Hematopoietic multipotent progenitor cell treated with erythropoietin and hydrocortisone succinate and interleukin-3 and kit ligand, for 17 days (in vitro differentiated cells): ENCODE data around the gene ARMC9.
A peak's percentile ranks its signal among the peaks of the same experiment; 100 is the strongest.

ENCODE experiments used
- DNase-seq: peaks from one replicate; pipeline ENCODE4 v3.0.0-alpha.2; 2015; ENCODE audit warnings: low spot score

The ARMC9 gene

DNA sequence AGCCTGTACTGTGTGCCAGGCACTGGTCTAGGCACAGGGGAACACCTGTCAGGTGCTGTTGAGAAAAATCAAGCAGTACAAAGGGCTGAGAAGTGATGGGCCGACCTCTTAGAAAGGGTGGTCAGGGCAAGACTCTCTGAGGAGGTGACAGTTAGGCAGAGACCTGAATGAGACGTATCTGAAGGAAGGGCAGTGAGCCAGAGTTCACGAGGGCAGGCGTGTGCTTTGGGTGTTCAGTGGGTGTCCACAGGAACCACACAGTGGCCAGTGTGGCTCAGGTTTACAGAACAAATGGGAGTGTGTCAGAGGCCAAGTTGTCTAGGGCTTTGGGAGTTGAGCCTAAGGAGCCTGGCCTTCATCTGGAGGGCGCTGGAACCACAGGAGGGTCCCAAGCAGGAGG, 6.2 kb downstream of the ARMC9 start:
- no peak for DNase-seq

DNA sequence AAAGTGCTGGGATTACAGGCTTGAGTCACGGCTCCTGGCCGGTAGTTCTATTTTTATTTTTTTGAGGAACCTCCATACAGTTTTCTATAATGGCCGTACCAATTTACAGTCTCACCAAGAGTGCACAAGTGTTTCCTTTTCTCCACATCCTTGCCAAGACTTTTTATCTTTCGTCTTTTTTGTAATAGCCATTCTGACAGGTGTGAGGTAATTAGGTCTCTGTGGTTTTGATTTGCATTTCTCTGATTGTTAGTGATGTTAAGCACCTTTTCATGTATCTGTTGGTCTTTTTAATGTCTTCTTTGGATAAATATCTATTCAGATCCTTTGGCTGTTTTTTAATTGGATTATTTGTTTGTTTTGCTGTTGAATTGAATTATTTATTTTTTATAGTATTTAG, 9.3 kb downstream of the ARMC9 start:
- no peak for DNase-seq

DNA sequence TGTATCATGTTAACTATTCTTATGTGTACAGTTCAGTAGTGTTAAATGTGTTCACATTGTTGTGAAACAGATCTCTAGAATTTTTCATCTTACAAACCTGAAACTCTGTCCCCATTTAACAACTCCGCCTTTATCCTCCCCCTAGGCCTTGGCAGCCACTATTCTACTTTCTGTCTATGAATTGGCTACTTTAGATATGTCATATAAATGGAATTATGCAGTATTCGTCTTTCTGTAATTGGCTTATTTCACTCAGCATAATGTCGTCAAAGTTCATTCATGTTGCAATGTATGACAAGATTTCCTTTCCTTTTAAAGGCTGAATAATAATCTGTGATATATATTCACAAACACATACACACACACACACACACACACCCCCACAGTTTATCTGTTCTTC, 12.4 kb downstream of the ARMC9 start:
- DNase-seq: no peak

DNA sequence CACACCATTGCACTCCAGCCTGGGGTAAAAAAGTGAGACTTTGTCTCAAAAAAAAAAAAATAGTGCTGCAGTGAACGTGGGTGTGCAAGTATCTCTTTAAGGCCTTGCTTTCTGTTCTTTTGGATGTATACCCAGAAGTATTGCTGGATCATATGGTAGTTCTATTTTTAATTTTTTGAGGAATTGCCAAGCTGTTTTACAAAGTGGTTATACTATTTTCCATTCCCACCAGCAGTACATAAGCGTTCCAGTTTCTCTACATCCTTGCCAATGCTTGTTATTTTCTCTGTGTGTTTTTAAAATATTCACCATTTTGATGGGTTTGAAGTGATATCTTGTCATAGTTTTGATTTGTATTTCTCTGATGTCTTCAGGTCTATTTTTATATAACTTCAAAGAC, 13.1 kb downstream of the ARMC9 start:
- no peak for DNase-seq

DNA sequence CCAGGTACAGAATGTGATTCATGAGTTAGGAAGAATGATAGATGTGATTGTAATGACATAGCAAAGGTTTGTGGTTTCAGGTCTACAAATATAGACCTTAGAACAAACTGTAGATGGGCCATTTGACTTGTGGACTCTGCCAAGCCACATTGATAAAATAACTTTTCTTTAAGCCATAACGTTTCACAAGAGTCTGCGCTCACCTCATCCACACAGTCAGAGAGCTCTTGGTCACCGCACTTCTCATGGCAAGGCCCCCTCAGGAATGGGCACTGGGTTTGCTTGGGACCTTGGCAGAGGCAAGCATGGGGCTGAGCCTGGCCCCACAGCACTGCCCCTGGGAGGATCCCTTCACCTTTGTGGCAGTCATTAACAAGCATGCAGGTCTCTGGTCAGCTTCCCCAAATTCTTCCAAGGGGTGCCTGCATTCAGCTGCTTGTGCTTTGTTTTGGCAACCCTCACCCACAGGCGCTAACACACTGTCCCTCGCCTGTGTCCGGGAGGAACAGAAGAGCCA, 14.0 kb downstream of the ARMC9 start:
- no peak for DNase-seq

DNA sequence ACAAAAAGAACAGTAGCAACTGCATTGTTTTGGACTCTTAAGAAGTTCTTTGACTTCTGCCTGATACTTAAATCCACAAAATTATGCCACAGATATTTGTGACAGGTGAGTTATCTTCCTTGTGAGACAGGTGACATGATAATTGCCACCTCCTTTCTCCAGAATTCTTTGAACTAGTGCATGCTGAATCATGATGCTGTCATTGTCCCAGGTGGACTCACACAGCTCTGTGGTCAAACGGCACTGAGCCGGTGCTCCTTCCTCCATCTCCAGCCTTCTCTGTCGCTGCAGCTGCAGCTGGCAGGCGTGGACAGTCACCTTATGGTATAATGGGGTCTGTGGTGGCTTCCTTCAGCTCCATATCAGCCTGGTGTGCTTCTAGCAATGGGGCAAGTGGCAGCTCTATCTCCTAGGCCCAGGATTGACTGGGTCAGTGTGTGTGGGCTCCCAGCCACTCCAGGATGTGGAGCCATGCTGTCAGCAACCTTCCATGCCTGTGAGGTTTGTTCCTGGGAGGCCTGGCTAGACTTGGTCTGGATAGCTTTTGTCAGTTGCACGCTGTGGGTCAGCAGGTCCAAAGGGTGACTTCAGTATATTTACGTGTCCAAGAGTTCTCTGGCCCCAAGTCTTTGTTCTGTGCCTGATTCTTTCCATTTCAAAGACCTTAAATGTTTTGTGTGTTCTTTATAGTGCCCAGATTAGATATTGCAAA, 15.7 kb downstream of the ARMC9 start:
- no peak for DNase-seq

DNA sequence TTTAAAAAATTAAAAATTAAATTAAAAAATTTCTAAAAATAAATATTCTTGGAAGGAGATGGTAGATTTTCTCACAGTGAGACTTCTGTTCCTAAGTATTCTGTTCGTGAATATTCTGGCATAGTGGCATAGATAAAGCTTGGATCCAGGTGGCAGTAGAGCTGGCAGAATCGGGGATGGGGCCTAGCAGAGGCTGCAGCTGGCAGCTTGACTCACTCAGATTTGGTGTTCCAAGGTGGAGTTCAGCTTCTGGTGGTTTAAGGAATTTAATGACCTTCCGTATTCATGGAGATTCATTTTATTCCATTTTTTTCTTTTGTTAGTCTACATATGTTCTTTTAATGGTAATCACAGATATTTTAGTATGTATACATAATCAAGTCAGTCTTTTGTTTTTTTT, 19.9 kb downstream of the ARMC9 start:
- no peak for DNase-seq

DNA sequence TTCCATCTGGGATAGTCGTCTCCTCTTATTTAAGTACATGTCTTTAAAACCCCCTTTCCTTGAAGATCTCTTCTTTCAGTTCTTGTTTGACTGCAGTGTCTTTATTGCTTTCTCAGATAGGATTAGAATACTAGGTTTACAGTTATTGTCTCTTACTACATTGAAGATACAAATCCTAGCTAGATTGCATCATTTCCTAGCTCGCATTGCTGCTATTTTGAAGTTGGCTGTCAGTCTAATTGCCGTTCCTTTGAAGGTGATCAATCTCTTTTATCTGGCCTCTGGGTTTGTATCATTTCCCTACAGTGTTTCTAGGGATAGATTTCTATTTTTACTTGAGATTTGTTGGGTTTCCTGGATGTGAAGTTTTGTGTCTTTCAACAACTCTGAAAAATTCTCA, 20.9 kb downstream of the ARMC9 start:
- no peak for DNase-seq

DNA sequence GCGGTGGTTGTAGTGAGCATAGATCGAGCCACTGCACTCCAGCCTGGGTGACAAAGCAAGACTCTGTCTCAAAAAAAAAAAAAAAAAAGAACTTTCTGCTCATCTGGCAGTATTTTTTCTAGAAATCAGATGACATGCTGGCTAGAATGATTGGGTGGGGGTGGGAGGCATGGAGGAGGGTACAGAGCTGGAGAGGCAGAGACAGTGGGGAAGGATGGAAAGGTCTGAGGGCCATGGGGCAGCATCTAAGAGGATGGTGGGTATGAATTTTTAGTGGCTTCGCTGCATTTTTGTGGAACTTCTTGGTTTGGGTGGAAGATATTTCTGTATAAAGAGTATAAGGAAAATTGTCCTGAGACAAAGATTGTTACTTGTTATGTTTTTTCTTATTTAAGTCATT, 23.3 kb downstream of the ARMC9 start:
- no peak for DNase-seq

DNA sequence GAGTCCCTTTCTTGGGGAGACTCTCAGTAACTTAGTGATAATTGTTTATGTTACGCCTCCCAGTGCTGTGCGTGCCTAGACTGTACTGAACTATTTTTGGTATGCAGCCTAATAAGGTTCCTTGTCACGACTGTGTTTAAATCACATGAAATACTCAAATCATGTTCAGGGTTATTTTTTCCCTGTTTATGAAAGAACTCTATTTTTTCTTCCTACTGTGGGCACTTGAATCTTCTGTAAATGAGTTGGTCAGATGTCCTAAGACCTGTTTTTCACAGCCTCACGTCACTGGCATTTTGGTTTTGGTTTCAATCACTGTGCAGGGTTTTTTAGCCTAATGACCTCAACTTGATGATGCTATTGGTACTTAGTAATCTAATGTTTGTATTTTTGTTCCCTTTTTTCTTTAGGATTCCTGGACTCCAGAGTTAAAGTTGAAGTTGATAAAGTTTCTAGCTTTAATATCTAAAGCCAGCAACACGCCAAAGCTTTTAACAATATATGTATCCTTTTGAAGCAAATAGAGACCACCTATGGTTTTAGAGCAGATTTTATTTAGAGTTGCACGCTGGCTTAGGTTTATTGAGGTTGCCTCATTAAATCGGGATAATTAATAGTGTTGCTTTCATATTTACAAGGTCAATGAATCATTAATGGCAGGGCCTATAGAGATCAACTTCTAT, 24.0 kb downstream of the ARMC9 start:
- DNase-seq: no peak

DNA sequence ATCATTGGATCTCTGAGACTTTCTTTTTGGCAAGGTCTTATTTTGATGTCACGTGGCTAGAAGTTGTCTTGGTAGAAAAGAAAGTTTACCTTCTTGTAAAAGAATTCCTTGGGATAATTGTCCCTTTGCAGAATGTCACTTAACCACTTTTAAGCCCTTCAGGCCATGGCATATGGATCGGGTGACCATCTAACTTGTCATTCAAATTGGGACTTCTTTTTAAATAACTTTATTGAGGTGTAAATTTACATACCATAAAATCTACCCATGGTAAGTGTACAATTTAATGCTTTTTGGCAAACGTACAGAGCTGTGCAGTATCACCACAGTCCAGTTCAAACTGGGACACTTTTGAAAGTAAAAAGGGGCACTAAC, 24.6 kb downstream of the ARMC9 start:
- DNase-seq: no peak

DNA sequence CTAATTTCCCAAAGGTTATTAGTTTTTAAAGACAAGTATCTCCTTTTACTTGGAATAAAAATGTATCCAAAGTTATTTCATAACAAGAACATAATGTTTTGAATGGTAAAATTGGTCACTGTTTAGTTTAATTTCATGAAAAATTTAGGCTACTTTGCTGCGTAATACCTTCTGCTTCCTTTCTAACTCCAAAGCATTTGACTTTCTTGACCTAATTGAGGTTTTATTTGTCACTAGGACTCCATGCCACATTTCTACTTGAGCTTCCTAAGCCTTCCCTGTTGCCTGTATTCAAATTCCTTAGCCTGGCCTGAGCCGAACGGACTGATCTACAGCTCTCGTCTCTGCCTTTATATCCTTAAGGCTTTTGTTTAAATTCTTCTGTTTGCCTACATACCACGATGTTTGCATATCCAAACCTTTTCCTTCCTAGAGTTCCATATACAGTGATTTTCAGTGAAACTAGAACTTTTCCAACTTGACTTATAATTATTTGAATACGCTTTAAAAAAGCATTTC, 25.1 kb downstream of the ARMC9 start:
- DNase-seq: no peak

DNA sequence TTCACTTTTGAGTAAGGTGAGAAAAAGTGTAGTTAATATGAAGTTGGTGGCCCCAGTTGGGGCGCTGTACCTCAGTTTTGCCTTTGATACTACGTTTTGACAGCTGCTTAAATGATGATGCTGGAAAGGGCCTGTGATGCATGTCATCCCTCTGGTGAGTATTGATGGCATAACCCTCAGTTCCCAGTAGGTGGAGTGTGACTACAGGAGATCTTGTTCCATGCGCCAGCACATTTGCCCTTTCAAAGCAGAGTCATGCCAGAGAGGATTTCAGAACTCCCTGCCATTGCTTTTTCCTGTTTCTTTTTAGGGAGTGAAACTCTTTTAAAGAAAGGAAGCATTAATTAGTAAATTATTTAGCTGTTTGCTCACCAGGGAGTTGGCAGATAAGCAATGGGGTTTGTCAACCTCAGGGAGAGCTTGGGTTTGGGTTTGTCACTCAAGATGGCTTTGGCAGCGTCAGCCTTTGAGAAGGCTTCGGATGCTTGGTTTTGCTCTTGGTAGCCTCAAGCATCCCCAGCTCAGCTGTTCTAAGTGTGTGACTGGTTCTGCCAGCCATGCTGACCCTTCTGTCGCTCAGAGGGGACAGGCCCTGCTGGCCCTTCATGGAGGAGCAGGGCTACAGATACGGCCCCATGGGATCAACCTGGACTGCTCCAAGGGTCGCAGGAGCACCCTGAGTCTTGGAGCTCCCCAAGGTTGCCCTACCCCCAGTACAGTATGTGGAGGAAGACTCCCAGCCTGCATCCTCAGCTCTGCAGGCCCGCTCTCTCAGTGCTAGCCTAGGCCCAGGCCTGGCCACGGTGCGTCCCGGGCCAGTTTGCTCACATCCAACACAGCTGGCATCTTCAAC, 29.1 kb downstream of the ARMC9 start:
- peak; percentile 79 for DNase-seq

DNA sequence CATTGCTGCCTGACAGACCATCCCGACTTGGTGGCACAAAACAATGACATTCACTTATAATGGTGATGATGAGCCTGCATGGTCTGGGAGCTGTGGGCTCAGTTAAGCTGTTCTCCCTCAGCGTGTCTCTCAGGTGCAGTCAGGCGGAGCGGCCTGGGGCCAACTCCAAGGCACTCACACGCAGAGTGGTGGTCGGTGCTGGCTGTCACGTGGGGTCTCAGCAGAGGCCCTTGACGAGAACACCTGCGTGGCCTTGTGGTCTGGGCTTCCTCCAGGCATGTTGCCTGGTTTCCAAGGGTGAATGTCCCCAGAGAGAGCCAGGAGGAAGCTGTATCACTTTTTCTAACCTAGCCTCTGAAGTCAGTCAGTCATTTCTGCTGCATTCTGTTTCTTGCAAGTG, 29.8 kb downstream of the ARMC9 start:
- no peak for DNase-seq

DNA sequence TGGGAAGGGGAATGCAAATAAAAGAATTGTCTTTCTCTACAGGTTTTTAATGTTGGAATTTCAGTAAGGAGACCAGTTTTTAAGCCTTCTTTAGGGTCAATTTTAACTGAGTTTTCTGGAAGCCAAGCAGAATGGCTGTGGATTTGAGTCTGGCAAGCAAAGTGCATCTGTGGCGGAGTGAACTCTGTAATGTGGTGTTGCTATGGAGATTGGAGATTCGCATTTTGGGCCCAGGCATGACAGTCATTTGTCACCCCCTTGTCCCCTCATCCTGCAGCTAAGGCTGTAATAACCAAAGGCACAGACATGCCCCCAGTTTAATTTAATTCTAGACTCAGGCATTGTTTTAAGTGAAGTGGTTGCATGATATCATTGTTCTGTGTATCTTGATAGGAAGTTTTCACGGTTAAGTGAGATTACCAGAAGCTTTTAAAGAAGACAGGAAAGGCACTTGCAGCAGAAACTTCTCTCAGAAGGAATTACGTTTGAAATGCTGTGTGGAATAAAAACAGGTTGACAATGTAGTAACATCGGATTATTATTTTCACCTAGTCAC, 30.6 kb downstream of the ARMC9 start:
- no peak for DNase-seq

DNA sequence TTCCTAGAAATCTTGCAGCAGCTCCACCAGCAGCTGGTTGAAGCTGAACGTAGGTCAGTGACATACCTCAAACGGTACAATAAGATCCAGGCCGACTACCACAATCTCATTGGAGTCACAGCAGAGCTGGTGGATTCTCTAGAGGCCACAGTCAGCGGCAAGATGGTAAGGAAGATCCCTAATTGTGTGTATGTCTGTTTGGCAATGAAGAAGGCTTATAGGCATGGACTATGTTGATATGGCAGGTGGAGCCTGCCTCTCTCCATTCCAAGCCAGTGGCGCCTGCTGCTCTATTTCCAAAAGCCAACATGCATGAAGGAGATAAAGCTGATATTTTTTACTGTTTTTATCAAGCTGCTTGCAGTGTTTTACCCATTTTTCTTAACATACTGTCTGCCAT, 36.8 kb downstream of the ARMC9 start:
- DNase-seq: peak; percentile 70

DNA sequence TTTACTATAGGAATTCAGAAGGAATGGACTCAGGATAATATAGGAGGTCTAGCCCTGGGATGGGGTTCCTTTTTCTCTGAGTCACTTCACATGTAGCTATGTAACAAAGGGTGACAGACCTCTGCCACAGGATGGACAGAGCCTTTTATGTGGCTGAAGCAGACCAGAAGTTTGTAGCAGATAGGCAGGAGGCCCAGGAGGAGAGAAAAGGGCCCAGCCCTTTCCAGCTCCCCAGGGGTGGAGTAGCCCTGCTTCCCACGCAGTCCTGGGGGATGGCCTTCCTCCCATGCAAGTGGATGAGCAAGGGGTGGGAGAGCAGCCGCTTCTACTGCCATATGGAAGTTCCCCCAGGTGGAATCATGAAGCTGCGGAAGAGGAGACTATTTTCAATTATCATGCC, 40.3 kb downstream of the ARMC9 start:
- peak; percentile 32 for DNase-seq

DNA sequence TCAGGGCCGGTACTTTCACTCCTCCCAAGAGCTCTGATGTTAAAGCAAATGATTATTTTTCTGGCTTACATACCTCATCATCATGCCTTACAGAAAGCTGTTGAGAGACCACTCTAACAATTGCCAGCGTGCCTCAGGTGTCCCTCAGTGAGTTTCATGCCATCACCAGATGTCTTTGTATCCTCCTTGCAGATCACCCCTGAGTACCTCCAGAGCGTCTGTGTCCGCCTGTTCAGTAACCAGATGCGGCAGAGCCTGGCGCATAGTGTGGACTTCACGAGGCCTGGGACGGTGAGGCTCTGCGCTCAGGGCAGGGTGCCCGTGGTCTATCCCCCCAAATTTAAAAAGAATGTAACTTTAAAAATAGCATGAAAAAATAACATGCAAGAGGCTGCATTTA, 41.3 kb downstream of the ARMC9 start:
- no peak for DNase-seq

DNA sequence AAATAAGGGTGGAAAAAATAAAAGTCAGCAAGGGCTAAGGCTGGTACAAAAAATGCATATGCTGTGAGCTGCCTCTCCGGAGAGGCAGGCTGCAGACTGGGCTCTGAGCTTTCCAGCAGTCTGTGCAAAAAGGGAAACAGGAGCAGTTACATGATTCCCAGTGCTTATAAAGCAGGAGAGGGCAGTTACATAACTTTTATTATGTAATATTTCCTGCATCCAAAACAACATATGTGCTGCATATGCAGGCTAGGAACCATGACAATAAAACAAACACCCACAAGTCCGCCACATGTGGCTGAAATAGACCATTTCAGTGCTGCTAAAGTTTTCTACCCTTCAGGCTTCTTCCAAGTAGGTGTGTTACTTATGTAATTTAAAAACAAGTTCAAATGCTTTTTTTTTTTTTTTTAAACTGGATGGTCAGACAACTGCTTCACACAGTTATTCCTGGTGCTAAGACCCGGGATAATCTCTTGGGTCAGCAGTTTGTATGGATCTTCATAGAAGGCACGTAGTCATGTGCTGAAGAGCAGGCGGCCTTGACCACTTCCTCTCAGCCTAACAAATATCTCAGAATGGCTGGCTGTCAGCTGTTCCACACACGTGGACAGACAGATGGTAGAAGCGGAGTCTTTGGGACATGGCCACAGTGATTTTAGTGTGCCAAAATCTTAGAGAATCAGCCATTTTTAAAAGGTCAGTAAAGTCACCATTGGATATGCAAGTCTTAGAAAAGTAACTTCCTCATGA, 43.5 kb downstream of the ARMC9 start:
- DNase-seq: no peak

DNA sequence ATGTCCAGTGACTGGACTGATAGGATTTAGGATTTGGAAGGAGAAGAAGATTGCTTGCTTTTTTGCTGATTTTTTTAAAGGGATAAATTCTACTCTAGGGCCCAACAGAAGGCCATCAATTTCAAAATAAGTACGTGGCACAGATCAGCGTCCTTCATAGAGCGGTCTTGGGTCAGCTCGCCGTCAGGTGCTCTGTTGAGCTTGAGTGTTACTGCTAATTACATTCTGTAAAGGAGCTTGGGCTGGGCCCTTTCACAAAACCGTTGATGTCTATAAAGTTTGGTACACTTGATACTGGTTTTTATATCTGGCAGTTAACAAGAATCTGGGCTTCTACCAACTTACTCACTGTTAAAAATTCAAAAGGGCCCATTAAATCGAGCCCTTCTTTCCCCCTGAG, 45.4 kb downstream of the ARMC9 start:
- DNase-seq: no peak

DNA sequence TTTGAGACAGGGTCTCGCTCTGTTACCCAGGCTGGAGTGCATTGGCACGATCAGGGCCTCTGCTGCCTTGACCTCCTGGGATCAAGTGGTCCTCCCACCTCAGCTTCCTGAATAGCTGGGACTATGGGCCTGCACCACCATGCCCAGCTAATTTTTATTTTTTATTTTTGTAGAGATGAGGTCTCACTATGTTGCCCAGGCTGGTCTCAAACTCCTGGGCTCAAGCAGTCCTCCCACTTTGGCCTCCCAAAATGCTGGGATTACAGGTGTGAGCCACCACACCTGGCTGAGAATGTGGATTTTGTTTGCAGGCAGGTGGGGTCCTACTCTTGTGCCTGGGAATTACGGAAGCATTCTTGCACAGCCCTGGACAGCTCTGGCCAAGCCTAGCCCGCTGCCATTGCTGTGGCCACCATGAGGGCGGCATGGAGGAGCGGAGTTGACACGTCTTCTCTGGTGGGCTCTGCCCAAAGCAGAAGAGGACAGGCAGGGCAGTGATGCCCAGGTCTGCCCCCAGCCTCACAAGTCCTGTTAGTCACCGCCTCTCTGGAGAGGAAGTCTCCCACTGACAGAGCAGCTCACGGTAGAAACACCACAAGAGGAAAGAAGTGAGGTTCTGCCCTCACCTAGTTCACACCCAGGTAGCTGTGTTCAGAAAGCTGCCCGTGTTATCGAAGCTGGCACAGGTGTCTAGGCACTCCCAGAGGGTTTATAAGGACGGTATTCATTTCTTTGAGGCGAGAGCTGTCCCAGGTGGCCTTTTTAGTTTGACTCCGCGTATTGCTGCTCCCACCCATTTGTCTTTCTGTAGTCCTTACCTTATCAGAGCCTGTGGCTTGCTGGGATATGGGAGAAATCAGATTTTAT, 46.2 kb downstream of the ARMC9 start:
- DNase-seq: no peak
